Cardiac fibroblast (primary cell): ENCODE results near the gene PRIMA1.

Source experiments
- DNase-seq, 2 donors: peaks; one replicate each; pipeline versions ENCODE4 v3.0.0 to v3.0.0-alpha.2; 2010; ENCODE audit warnings: low read depth in 2 of 2
- H3K4me3 ChIP-seq, 2 donors: replicated peaks in 1 of 2; 1 replicate in 1 of 2; 2 replicates in 1 of 2; pipeline ENCODE4 v1.5.1; 2011; ENCODE audit warnings: low read depth in 2 of 2, low read length in 2 of 2, mild to moderate bottlenecking in 2 of 2, moderate library complexity in 1 of 2
- TF ChIP-seq, protein P1 (sequence below): IDR thresholded peaks from one replicate; pipeline ENCODE4 v1.5.1; 2011; ENCODE audit warnings: low read depth, mild to moderate bottlenecking, low read length, inconsistent platforms

PRIMA1 gene

GRCh38 chr14:93733631-93734030 lies 54.7 kb downstream of the PRIMA1 start:
- TF ChIP-seq, protein P1, sequence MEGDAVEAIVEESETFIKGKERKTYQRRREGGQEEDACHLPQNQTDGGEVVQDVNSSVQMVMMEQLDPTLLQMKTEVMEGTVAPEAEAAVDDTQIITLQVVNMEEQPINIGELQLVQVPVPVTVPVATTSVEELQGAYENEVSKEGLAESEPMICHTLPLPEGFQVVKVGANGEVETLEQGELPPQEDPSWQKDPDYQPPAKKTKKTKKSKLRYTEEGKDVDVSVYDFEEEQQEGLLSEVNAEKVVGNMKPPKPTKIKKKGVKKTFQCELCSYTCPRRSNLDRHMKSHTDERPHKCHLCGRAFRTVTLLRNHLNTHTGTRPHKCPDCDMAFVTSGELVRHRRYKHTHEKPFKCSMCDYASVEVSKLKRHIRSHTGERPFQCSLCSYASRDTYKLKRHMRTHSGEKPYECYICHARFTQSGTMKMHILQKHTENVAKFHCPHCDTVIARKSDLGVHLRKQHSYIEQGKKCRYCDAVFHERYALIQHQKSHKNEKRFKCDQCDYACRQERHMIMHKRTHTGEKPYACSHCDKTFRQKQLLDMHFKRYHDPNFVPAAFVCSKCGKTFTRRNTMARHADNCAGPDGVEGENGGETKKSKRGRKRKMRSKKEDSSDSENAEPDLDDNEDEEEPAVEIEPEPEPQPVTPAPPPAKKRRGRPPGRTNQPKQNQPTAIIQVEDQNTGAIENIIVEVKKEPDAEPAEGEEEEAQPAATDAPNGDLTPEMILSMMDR: no peak
- no peak overlapping the region for H3K4me3 ChIP-seq
- DNase-seq: no peak

- no peak for DNase-seq
- TF ChIP-seq, protein P1: no peak
- no peak overlapping the region for H3K4me3 ChIP-seq
These were observed 55.1 kb downstream of the PRIMA1 start for GRCh38 chr14:93733231-93733630.

GRCh38 chr14:93732524-93732923 lies 55.8 kb downstream of the PRIMA1 start:
- TF ChIP-seq, protein P1: no peak
- no peak for DNase-seq
- H3K4me3 ChIP-seq: no peak overlapping the region

GRCh38 chr14:93731753-93732152 lies 56.5 kb downstream of the PRIMA1 start:
- DNase-seq: no peak
- no peak overlapping the region for H3K4me3 ChIP-seq
- TF ChIP-seq, protein P1: no peak

- TF ChIP-seq, protein P1: no peak
- DNase-seq: no peak
- H3K4me3 ChIP-seq: no peak overlapping the region
These were observed 58.3 kb downstream of the PRIMA1 start for GRCh38 chr14:93729993-93730392.

- TF ChIP-seq, protein P1: no peak
- no peak overlapping the region for H3K4me3 ChIP-seq
- DNase-seq: no peak
These were observed 59.7 kb downstream of the PRIMA1 start for GRCh38 chr14:93728651-93729016.

- DNase-seq: no peak
- TF ChIP-seq, protein P1: no peak
- no peak overlapping the region for H3K4me3 ChIP-seq
These were observed 60.2 kb downstream of the PRIMA1 start for GRCh38 chr14:93727917-93728650.
